H9 (cell line): ENCODE results near the gene MACROD1. TPM values are rescaled to one million over a fixed set of nuclear protein-coding genes. Genes with fewer than 3 reads are reported as not detected.

Source experiments
- DNase-seq: peaks from one replicate; pipeline ENCODE4 v3.0.0-alpha.2; 2017
- H2AFZ ChIP-seq: one replicate; pipeline ENCODE4 v1.6.1; 2013; ENCODE audit warnings: mild to moderate bottlenecking, low read length, control low read depth, moderate library complexity
- H2AK5ac ChIP-seq: 2 replicates; pipeline ENCODE4 v1.6.1; 2013; ENCODE audit warnings: low read length, control low read depth, mixed read lengths; ENCODE audit not compliant: insufficient read length
- H2BK120ac ChIP-seq: one replicate; pipeline ENCODE4 v1.6.1; 2013; ENCODE audit warnings: low read depth, mild to moderate bottlenecking, low read length, control low read depth, inconsistent platforms; ENCODE audit not compliant: poor library complexity, severe bottlenecking
- H2BK12ac ChIP-seq: 2 replicates; pipeline ENCODE4 v1.6.1; 2013; ENCODE audit warnings: low read length, control low read depth, mixed read lengths, low read depth; ENCODE audit not compliant: insufficient read length
- H2BK15ac ChIP-seq: 2 replicates; pipeline ENCODE4 v1.6.1; 2013; ENCODE audit warnings: low read depth, low read length, control low read depth
- H2BK20ac ChIP-seq: one replicate; pipeline ENCODE4 v1.6.1; 2013; ENCODE audit warnings: low read depth, mild to moderate bottlenecking, low read length, control low read depth, inconsistent platforms; ENCODE audit not compliant: poor library complexity, severe bottlenecking
- H2BK5ac ChIP-seq: 2 replicates; pipeline ENCODE4 v1.6.1; 2013; ENCODE audit warnings: low read length, control low read depth, mixed read lengths; ENCODE audit not compliant: insufficient read length
- H3K14ac ChIP-seq: 2 replicates; pipeline ENCODE4 v1.6.1; 2013; ENCODE audit warnings: low read length, control low read depth; ENCODE audit not compliant: insufficient read depth
- H3K18ac ChIP-seq: 2 replicates; pipeline ENCODE4 v1.6.1; 2013; ENCODE audit warnings: low read depth, mild to moderate bottlenecking, mixed read lengths, low read length, control low read depth; ENCODE audit not compliant: insufficient read length
- H3K23ac ChIP-seq: 2 replicates; pipeline ENCODE4 v1.6.1; 2013; ENCODE audit warnings: low read length, control low read depth, mixed read lengths, low read depth; ENCODE audit not compliant: insufficient read length
- H3K23me2 ChIP-seq: 2 replicates; pipeline ENCODE4 v1.6.1; 2013; ENCODE audit warnings: low read depth, mild to moderate bottlenecking, mixed read lengths, low read length, control low read depth; ENCODE audit not compliant: insufficient read length, poor library complexity, severe bottlenecking
- H3K27ac ChIP-seq: 2 replicates; pipeline ENCODE4 v1.5.1; 2013; ENCODE audit warnings: low read length, control low read depth, mixed read lengths, low read depth; ENCODE audit not compliant: insufficient read length
- H3K27me3 ChIP-seq: 2 replicates; pipeline ENCODE4 v1.6.1; 2013; ENCODE audit warnings: low read length, control low read depth, inconsistent platforms; ENCODE audit not compliant: insufficient read depth
- H3K4ac ChIP-seq: 2 replicates; pipeline ENCODE4 v1.6.1; 2013; ENCODE audit warnings: low read depth, mild to moderate bottlenecking, control low read depth, inconsistent platforms, low read length, moderate library complexity
- H3K4me1 ChIP-seq: 2 replicates; pipeline ENCODE4 v1.6.1; 2013; ENCODE audit warnings: low read length, control low read depth, inconsistent platforms; ENCODE audit not compliant: insufficient read depth
- H3K4me2 ChIP-seq: 2 replicates; pipeline ENCODE4 v1.6.1; 2013; ENCODE audit warnings: low read length, control low read depth, mixed read lengths; ENCODE audit not compliant: insufficient read length, insufficient read depth
- H3K56ac ChIP-seq: 2 replicates; pipeline ENCODE4 v1.6.1; 2013; ENCODE audit warnings: low read depth, mild to moderate bottlenecking, mixed read lengths, low read length, control low read depth; ENCODE audit not compliant: insufficient read length
- H3K79me1 ChIP-seq: 2 replicates; pipeline ENCODE4 v1.6.1; 2013; ENCODE audit warnings: low read depth, mild to moderate bottlenecking, moderate library complexity, low read length, control low read depth, inconsistent platforms; ENCODE audit not compliant: insufficient read depth, poor library complexity, severe bottlenecking
- H3K79me2 ChIP-seq: 2 replicates; pipeline ENCODE4 v1.6.1; 2013; ENCODE audit warnings: low read length, control low read depth, inconsistent platforms; ENCODE audit not compliant: insufficient read depth
- H3K9ac ChIP-seq: 2 replicates; pipeline ENCODE4 v1.6.1; 2013; ENCODE audit warnings: low read length, control low read depth, mixed read lengths; ENCODE audit not compliant: insufficient read length; ENCODE audit errors: extremely low read depth
- H3K9me3 ChIP-seq: one replicate; pipeline ENCODE4 v1.6.1; 2013; ENCODE audit warnings: low read depth, low read length, inconsistent platforms; ENCODE audit not compliant: control insufficient read depth
- H3T11ph ChIP-seq: one replicate; pipeline ENCODE4 v1.6.1; 2013; ENCODE audit warnings: mild to moderate bottlenecking, low read length, control low read depth, inconsistent platforms
- H4K20me1 ChIP-seq: one replicate; pipeline ENCODE4 v1.6.1; 2013; ENCODE audit not compliant: control insufficient read depth, insufficient read length, insufficient read depth
- H4K5ac ChIP-seq: 2 replicates; pipeline ENCODE4 v1.6.1; 2013; ENCODE audit warnings: low read depth, mild to moderate bottlenecking, mixed read lengths, low read length, control low read depth; ENCODE audit not compliant: insufficient read length
- H4K8ac ChIP-seq: replicated peaks from 2 replicates; pipeline ENCODE4 v1.6.1; 2013; ENCODE audit warnings: low read length, control low read depth, mixed read lengths, low read depth; ENCODE audit not compliant: insufficient read length
- H4K91ac ChIP-seq: 2 replicates; pipeline ENCODE4 v1.6.1; 2013; ENCODE audit warnings: low read depth, mild to moderate bottlenecking, moderate library complexity, mixed read lengths, low read length, control low read depth; ENCODE audit not compliant: insufficient read length
- H3K27ac Mint-ChIP-seq, 3 experiments: 2 replicates in 2 of 3; 3 replicates in 1 of 3; pipeline ENCODE4 v1.8.0; 2020 to 2021; ENCODE audit warnings: mixed read lengths in 3 of 3, mild to moderate bottlenecking in 1 of 3, moderate library complexity in 1 of 3
- H3K27me3 Mint-ChIP-seq: 2 replicates; pipeline ENCODE4 v1.8.0; 2021; ENCODE audit warnings: low read depth, mild to moderate bottlenecking, moderate library complexity, mixed read lengths
- H3K36me3 Mint-ChIP-seq, 3 experiments: 2 replicates in 2 of 3; 3 replicates in 1 of 3; pipeline ENCODE4 v1.8.0; 2020 to 2021; ENCODE audit warnings: low read depth in 3 of 3, mixed read lengths in 3 of 3; ENCODE audit not compliant: insufficient read depth in 1 of 3
- H3K4me1 Mint-ChIP-seq, 2 experiments: 2 replicates each; pipeline ENCODE4 v1.8.0; 2020; ENCODE audit warnings: mixed read lengths in 2 of 2
- H3K4me3 Mint-ChIP-seq, 2 experiments: 2 replicates in 1 of 2; 3 replicates in 1 of 2; pipeline ENCODE4 v1.8.0; 2020 to 2021; ENCODE audit warnings: mild to moderate bottlenecking in 2 of 2, mixed read lengths in 2 of 2, moderate library complexity in 1 of 2
- H3K9me3 Mint-ChIP-seq, 2 experiments: 2 replicates in 1 of 2; 3 replicates in 1 of 2; pipeline ENCODE4 v1.8.0; 2020; ENCODE audit warnings: mild to moderate bottlenecking in 2 of 2, mixed read lengths in 2 of 2, moderate library complexity in 1 of 2
- CTCF ChIP-seq: fragments of 200-600 bp; sonication (generic); conservative IDR thresholded peaks from 3 replicates; pipeline ENCODE4 v1.8.0; 2021; ENCODE audit warnings: antibody characterized with exemption, mild to moderate bottlenecking
- WGBS: extraction: QIAGEN DNeasy Blood & Tissue Kit; methylation state at CpG from one replicate; pipeline ENCODE4 v1.1.7; 2013; ENCODE audit warnings: missing lambda C conversion rate, low lambda C conversion rate, mixed read lengths; ENCODE audit not compliant: insufficient read length; ENCODE audit errors: extremely low coverage; 5-methylcytosine and 5-hydroxymethylcytosine counted together
- total RNA-seq: library from RNA; stranded (reverse); gene quantifications from 2 replicates; pipeline ENCODE4 v1.2.1, GENCODE V29; 2021

Gene MACROD1
- total RNA-seq, 1 experiment from 2014 or later: 21.2 TPM

- no CpG with 5 or more reads among the region's 8 CpGs for WGBS
- Histone ChIP-seq H3K14ac (no peak overlapping the region; the same call in 1 of the 2 replicates), H4K91ac (no peak overlapping the region), H4K20me1 (no peaks in the 10 kb centered on the region), H4K5ac (no peak overlapping the region), H2BK15ac (no peak overlapping the region), H2BK5ac (no peak overlapping the region), H2BK12ac (no peak overlapping the region), H3K4me2 (no peak overlapping the region), H2BK20ac (no peak overlapping the region), H4K8ac (no peak overlapping the region), H2AK5ac (no peak overlapping the region), H3K9me3 (no peaks in the 10 kb centered on the region), H3K56ac (no peak overlapping the region), H3K23ac (no peak overlapping the region), H3K4ac (no peak overlapping the region), H3K23me2 (no peaks in the 10 kb centered on the region), H2AFZ (no peak overlapping the region), H3K4me1 (peaks cover 2% of the 10 kb centered on the region; the same call in 1 of the 2 replicates), H3K9ac (no peak overlapping the region), H3K18ac (no peak overlapping the region), H3K79me1 (no peaks in the 10 kb centered on the region), H3T11ph (no peak overlapping the region), H3K27me3 (peaks cover 16% of the 10 kb centered on the region; the same call in 1 of the 2 replicates), H2BK120ac (no peak overlapping the region), H3K27ac (no peak overlapping the region), H3K79me2 (no peaks in the 10 kb centered on the region)
- no peaks in the 10 kb centered on the region; a peak in 1 of 5 replicates for H3K9me3 Mint-ChIP-seq
- TF ChIP-seq CTCF: no peak
- no peak for DNase-seq
- H3K27me3 Mint-ChIP-seq: peaks cover 76% of the 10 kb centered on the region
- H3K36me3 Mint-ChIP-seq: no peaks in the 10 kb centered on the region
- no peak overlapping the region for H3K4me3 Mint-ChIP-seq
- no peak overlapping the region for H3K27ac Mint-ChIP-seq
- H3K4me1 Mint-ChIP-seq: peaks cover 29 to 33% of the 10 kb centered on the region in 2 experiments
Observed at GRCh38 chr11:64055077-64055476, 110.8 kb downstream of the MACROD1 start.
